HepG2 (cell line): ENCODE results near the gene LAMC1. TPM values are rescaled to one million over a fixed set of nuclear protein-coding genes. Genes with fewer than 3 reads are reported as not detected.

Experiments used
- ARHGAP35 ChIP-seq: sonication (generic); formaldehyde crosslinking; IDR thresholded peaks from 2 replicates; pipeline ENCODE4 v1.9.0; 2022; ENCODE audit warnings: mild to moderate bottlenecking, inconsistent platforms, moderate library complexity, missing genetic modification reagents, borderline replicate concordance
- KAT2B ChIP-seq: fragments of 150-350 bp; IDR thresholded peaks from 2 replicates; pipeline ENCODE4 v1.6.1; 2014; ENCODE audit warnings: low read depth, low read length, borderline replicate concordance
- KLF6 ChIP-seq: IDR thresholded peaks from 2 replicates; pipeline ENCODE4 v1.8.0; 2016; ENCODE audit warnings: missing biosample characterization, missing genetic modification reagents
- PCBP2 ChIP-seq: fragments of 200-400 bp; formaldehyde crosslinking; optimal IDR thresholded peaks from 2 replicates; pipeline ENCODE3; 2018; ENCODE audit warnings: low read length, low read depth; ENCODE audit not compliant: poor library complexity, severe bottlenecking
- SMC3 ChIP-seq: IDR thresholded peaks from 2 replicates; pipeline ENCODE4 v1.6.1; 2011; ENCODE audit warnings: low read length, improper control_type of control experiment
- TCF7L2 ChIP-seq: IDR thresholded peaks from 2 replicates; pipeline ENCODE4 v1.6.1; 2011; ENCODE audit warnings: mild to moderate bottlenecking, low read depth, low read length, moderate library complexity
- WIZ ChIP-seq: sonication (generic); formaldehyde crosslinking; IDR thresholded peaks from 2 replicates; pipeline ENCODE4 v1.5.1; 2020; ENCODE audit warnings: mild to moderate bottlenecking, missing genetic modification reagents
- ZNF770 ChIP-seq: sonication (generic); formaldehyde crosslinking; IDR thresholded peaks from 2 replicates; pipeline ENCODE4 v1.5.0; 2020; ENCODE audit warnings: mild to moderate bottlenecking, missing genetic modification reagents
- ZNF788 ChIP-seq: sonication (generic); formaldehyde crosslinking; IDR thresholded peaks from 2 replicates; pipeline ENCODE4 v1.5.0; 2020; ENCODE audit warnings: mild to moderate bottlenecking, missing genetic modification reagents, borderline replicate concordance
- polyA plus RNA-seq, 8 experiments: library from polyadenylated mRNA; depleted of rRNA in 3 of 8; stranded (reverse) in 7 of 8; unstranded in 1 of 8; fragments of >200 nt; fragmentation: Illumina TruSeq in 4 of 8; extraction: Trizol in 4 of 8; gene quantifications; 2 replicates each; pipeline versions ENCODE4 v1.2.1 to v1.2.3, GENCODE V29; 2011 to 2016; ENCODE audit warnings: low read depth in 4 of 8, missing spikeins in 1 of 8, mixed read lengths in 1 of 8; ENCODE audit not compliant: insufficient read depth in 1 of 8
- total RNA-seq, 5 experiments: library from RNA; depleted of rRNA; stranded (reverse); fragments of >200 nt; fragmentation: Illumina TruSeq; extraction: Trizol; gene quantifications; 2 replicates each; pipeline ENCODE4 v1.2.3, GENCODE V29; 2016; ENCODE audit warnings: low read depth in 1 of 5
- TF ChIP-seq, protein P1 (sequence below): sonication (generic); formaldehyde crosslinking; IDR thresholded peaks from 2 replicates; pipeline ENCODE4 v1.5.0; 2020; ENCODE audit warnings: mild to moderate bottlenecking, missing genetic modification reagents
- TF ChIP-seq, protein P2 (sequence below): sonication (generic); formaldehyde crosslinking; IDR thresholded peaks from one replicate; pipeline ENCODE4 v1.5.1; 2020; ENCODE audit warnings: mild to moderate bottlenecking, missing genetic modification reagents; ENCODE audit errors: not compliant biosample characterization

The LAMC1 gene
- total and polyA plus RNA-seq, 2 of the 13 experiments (the other 11 are each of a cell fraction or from before 2014, with no cell fraction given), result 58.5 to 137 TPM

GRCh38 chr1:183080406-183080805 is 57.2 kb downstream of the LAMC1 start (continued):
- TF ChIP-seq, protein P1, sequence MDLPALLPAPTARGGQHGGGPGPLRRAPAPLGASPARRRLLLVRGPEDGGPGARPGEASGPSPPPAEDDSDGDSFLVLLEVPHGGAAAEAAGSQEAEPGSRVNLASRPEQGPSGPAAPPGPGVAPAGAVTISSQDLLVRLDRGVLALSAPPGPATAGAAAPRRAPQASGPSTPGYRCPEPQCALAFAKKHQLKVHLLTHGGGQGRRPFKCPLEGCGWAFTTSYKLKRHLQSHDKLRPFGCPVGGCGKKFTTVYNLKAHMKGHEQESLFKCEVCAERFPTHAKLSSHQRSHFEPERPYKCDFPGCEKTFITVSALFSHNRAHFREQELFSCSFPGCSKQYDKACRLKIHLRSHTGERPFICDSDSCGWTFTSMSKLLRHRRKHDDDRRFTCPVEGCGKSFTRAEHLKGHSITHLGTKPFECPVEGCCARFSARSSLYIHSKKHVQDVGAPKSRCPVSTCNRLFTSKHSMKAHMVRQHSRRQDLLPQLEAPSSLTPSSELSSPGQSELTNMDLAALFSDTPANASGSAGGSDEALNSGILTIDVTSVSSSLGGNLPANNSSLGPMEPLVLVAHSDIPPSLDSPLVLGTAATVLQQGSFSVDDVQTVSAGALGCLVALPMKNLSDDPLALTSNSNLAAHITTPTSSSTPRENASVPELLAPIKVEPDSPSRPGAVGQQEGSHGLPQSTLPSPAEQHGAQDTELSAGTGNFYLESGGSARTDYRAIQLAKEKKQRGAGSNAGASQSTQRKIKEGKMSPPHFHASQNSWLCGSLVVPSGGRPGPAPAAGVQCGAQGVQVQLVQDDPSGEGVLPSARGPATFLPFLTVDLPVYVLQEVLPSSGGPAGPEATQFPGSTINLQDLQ (CRISPR knock-in tag), result no peak
- TF ChIP-seq ZNF788 (CRISPR knock-in tag) (no peak), KAT2B (no peak), SMC3 (no peak), ARHGAP35 (CRISPR knock-in tag) (no peak), TCF7L2 (no peak), WIZ (CRISPR knock-in tag) (no peak), ZNF770 (CRISPR knock-in tag) (no peak), KLF6 (CRISPR knock-in tag) (no peak), PCBP2 (no peak)
- TF ChIP-seq, protein P2, sequence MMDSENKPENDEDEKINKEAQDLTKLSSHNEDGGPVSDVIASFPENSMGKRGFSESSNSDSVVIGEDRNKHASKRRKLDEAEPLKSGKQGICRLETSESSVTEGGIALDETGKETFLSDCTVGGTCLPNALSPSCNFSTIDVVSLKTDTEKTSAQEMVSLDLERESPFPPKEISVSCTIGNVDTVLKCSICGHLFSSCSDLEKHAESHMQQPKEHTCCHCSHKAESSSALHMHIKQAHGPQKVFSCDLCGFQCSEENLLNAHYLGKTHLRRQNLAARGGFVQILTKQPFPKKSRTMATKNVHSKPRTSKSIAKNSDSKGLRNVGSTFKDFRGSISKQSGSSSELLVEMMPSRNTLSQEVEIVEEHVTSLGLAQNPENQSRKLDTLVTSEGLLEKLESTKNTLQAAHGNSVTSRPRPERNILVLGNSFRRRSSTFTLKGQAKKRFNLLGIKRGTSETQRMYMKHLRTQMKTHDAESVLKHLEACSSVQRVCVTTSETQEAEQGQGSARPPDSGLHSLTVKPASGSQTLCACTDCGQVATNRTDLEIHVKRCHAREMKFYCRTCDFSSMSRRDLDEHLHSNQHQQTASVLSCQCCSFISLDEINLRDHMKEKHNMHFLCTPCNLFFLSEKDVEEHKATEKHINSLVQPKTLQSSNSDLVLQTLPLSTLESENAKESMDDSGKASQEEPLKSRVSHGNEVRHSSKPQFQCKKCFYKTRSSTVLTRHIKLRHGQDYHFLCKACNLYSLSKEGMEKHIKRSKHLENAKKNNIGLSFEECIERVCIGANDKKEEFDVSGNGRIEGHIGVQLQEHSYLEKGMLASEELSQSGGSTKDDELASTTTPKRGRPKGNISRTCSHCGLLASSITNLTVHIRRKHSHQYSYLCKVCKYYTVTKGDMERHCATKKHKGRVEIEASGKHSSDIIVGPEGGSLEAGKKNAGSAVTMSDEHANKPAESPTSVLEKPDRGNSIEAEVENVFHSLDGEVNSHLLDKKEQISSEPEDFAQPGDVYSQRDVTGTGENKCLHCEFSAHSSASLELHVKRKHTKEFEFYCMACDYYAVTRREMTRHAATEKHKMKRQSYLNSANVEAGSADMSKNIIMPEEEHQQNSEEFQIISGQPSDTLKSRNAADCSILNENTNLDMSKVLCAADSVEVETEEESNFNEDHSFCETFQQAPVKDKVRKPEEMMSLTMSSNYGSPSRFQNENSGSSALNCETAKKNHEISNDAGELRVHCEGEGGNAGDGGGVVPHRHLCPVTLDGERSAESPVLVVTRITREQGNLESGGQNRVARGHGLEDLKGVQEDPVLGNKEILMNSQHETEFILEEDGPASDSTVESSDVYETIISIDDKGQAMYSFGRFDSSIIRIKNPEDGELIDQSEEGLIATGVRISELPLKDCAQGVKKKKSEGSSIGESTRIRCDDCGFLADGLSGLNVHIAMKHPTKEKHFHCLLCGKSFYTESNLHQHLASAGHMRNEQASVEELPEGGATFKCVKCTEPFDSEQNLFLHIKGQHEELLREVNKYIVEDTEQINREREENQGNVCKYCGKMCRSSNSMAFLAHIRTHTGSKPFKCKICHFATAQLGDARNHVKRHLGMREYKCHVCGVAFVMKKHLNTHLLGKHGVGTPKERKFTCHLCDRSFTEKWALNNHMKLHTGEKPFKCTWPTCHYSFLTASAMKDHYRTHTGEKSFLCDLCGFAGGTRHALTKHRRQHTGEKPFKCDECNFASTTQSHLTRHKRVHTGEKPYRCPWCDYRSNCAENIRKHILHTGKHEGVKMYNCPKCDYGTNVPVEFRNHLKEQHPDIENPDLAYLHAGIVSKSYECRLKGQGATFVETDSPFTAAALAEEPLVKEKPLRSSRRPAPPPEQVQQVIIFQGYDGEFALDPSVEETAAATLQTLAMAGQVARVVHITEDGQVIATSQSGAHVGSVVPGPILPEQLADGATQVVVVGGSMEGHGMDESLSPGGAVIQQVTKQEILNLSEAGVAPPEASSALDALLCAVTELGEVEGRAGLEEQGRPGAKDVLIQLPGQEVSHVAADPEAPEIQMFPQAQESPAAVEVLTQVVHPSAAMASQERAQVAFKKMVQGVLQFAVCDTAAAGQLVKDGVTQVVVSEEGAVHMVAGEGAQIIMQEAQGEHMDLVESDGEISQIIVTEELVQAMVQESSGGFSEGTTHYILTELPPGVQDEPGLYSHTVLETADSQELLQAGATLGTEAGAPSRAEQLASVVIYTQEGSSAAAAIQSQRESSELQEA (CRISPR knock-in tag), result no peak
